Spleen (tissue), 7 donors: Measurements from ENCODE around the gene ACAD11.

Source experiments
- CTCF ChIP-seq, 11 experiments: fragments of 200-600 bp in 7 of 11; fragments of 450-650 bp in 4 of 11; sonication (generic) in 4 of 11; IDR thresholded peaks in 8 of 11; conservative IDR thresholded peaks in 3 of 11; 1 replicate in 7 of 11; 2 replicates in 4 of 11; pipeline versions ENCODE4 v1.4.0 to v1.8.0; 2016 to 2021; ENCODE audit warnings: antibody characterized with exemption in 11 of 11, inconsistent platforms in 4 of 11, mild to moderate bottlenecking in 1 of 11
- POLR2A ChIP-seq, 3 donors: fragments of 450-650 bp; IDR thresholded peaks; one replicate each; pipeline ENCODE4 v1.5.1; 2017; ENCODE audit warnings: antibody characterized with exemption in 3 of 3, mild to moderate bottlenecking in 1 of 3
- POLR2AphosphoS5 ChIP-seq, 3 donors: sonication (generic); formaldehyde crosslinking; IDR thresholded peaks; one replicate each; pipeline ENCODE4 v1.5.1; 2017; ENCODE audit warnings: antibody characterized with exemption in 3 of 3
- donor health status: DM: no; HTN: no; CAD: no; lungs with moderate emphysema.
- donor health status: DM: no; HTN: no; CAD: no.
- donor health status: DM: no; HTN: no; CAD: no.

- TF ChIP-seq CTCF (IDR thresholded peaks at IDR 0.05 in 8 of 11, conservative IDR thresholded peaks at IDR 0.05 in 3 of 11) (no peak), POLR2A (IDR thresholded peaks at IDR 0.05) (no peak), POLR2AphosphoS5 (IDR thresholded peaks at IDR 0.05) (no peak)
Measured at GRCh38 chr3:132537297-132537696, 122.3 kb downstream of the ACAD11 start.
